NCI-H748 (cell line): ENCODE data around the gene COL5A1.

ENCODE experiments used
- DNase-seq: peaks from one replicate; lab custom pipeline; 2025; ENCODE audit not compliant: unreplicated experiment; lab: John Stamatoyannopoulos, UW

The COL5A1 gene

GRCh38 chr9:134625361-134626068, 16.1 kb upstream of the COL5A1 start:
- no peak for DNase-seq

- no peak for DNase-seq
Observed at GRCh38 chr9:134626069-134626423, 15.6 kb upstream of the COL5A1 start.

- no peak for DNase-seq
Observed at GRCh38 chr9:134626571-134627416, 14.8 kb upstream of the COL5A1 start.

GRCh38 chr9:134627417-134628353, 13.9 kb upstream of the COL5A1 start:
- DNase-seq: no peak

GRCh38 chr9:134628354-134628736, 13.3 kb upstream of the COL5A1 start:
- DNase-seq: no peak

- no peak for DNase-seq
Observed at GRCh38 chr9:134629061-134629585, 12.5 kb upstream of the COL5A1 start.

- DNase-seq: no peak
Observed at GRCh38 chr9:134629586-134630392, 11.8 kb upstream of the COL5A1 start.

GRCh38 chr9:134630393-134630790, 11.2 kb upstream of the COL5A1 start:
- DNase-seq: no peak

GRCh38 chr9:134630861-134631260, 10.7 kb upstream of the COL5A1 start:
- DNase-seq: no peak

- no peak for DNase-seq
Observed at GRCh38 chr9:134631881-134632280, 9.7 kb upstream of the COL5A1 start.

- DNase-seq: no peak
Observed at GRCh38 chr9:134632329-134632728, 9.3 kb upstream of the COL5A1 start.

GRCh38 chr9:134633362-134634142, 8.1 kb upstream of the COL5A1 start:
- DNase-seq: no peak

GRCh38 chr9:134634176-134634575, 7.4 kb upstream of the COL5A1 start:
- DNase-seq: no peak

- DNase-seq: no peak
Observed at GRCh38 chr9:134634667-134635230, 6.9 kb upstream of the COL5A1 start.

- DNase-seq: no peak
Observed at GRCh38 chr9:134635351-134636148, 6.1 kb upstream of the COL5A1 start.

GRCh38 chr9:134636149-134636507, 5.5 kb upstream of the COL5A1 start:
- DNase-seq: no peak

- no peak for DNase-seq
Observed at GRCh38 chr9:134637241-134637640, 4.4 kb upstream of the COL5A1 start.

- no peak for DNase-seq
Observed at GRCh38 chr9:134637696-134638501, 3.7 kb upstream of the COL5A1 start.
